HL-60/S4 treated with retinoic acid at 250 ng/mL for 4 days and 3 days (cell line): ENCODE data around the gene CLC.
"Not testable (repeated sequence)": the region's sequence is repeated elsewhere in the genome, so short reads cannot be mapped to it uniquely, and the experiment has no call there.

Experiments
- in situ Hi-C: fragments of 300-500 bp; cut with MboI; formaldehyde crosslinking; loops from 2 replicates; pipeline ENCODE4 v1.7.0; 2022; ENCODE audit warnings: low sequenced_read_pairs

CLC gene

GRCh38 chr19:39731685-39732084, 6.1 kb downstream of the CLC start:
- in situ Hi-C loops = no loop called here

- in situ Hi-C loops = no loop called here
These were observed 8.2 kb downstream of the CLC start for GRCh38 chr19:39729594-39729993.

GRCh38 chr19:39728040-39728439, 9.8 kb downstream of the CLC start:
- in situ Hi-C loops = no loop called here

DNA sequence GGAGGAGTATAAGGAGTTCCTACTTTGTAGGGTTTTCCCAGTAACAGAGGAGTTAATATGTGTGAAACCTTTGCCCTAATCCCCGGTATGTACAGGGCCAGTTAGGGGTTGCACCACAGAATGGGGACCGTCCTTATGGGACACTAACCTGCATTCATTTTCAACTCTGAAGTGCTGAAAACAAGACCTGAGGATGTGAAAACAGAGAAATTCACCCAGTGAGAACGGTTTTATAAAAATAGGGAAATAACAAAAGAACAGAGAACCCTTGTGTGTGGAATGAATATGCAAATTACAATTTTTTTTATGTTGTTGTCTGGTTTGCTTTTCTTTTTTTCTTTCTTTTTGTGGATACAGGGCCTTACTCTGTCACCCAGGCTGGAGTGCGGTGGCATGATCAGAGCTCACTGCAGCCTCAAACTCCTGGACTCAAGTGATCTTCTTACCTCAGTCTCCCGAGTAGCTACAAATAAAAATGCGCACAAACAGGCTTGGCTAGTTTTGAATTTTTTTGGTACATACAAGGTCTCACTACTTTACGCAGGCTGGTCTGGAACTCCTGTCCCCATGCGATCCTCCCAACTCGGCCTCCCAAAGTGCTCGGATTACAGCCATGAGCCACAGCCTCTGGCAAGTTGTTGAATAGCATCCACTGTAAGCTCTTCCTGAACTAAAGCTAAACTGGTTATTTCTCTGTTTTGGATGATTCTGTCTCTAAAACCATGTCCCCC, 10.6 kb downstream of the CLC start:
- in situ Hi-C loops = no loop called here

GRCh38 chr19:39725995-39726394, 11.8 kb downstream of the CLC start:
- in situ Hi-C loops = no loop called here

DNA sequence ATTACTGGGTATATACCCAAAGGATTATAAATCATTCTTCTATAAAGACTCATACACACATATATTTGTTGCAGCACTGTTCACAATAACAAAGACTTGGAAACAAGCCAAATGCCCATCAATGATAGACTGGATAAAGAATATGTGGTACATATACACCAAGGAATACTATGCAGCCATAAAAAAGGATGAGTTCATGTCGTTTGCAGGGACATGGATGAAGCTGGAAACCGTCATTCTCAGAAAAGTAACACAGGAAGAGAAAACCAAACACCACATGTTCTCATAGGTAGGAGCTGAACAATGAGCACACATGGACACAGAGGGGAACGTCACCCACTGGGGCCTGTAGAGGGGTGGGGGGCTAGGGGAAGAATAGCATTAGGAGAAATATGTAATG, 17.7 kb downstream of the CLC start:
- in situ Hi-C loops = not testable (repeated sequence)

- in situ Hi-C loops = no loop called here
These were observed 27.4 kb downstream of the CLC start for GRCh38 chr19:39710333-39710890.

DNA sequence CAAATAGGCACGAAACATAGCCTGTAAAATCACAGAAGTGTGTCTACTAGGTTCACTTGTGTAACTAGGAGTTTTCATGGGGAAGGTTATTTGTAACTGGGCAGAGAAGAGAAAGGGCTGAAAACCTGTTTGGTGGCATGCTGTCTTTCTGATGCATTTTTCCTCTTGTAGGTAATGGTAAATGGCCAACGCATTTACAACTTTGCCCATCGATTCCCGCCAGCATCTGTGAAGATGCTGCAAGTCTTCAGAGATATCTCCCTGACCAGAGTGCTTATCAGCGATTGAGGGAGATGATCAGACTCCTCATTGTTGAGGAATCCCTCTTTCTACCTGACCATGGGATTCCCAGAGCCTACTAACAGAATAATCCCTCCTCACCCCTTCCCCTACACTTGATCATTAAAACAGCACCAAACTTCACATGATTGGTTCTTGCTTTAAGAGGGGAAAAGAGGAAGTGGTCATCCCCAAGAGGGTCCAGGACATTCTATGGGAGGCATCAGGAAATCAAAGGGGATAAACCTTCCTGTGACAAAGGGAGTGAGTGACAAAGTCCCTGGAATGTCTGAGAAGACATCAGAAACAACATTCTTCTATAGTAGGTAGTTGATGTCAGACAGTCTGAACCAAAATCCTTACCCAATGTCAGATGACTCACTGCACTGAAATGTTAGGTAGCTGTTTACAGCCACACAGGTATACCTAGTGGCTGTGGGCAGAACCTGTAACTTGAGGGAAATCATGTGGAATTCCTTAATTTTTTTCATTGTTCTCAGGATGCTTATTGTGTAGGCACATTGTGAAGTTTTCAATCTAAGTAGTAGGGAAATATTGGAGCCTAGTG, 28.6 kb downstream of the CLC start:
- in situ Hi-C loops = no loop called here

- in situ Hi-C loops = no loop called here
These were observed 29.2 kb downstream of the CLC start for GRCh38 chr19:39708594-39708993.

DNA sequence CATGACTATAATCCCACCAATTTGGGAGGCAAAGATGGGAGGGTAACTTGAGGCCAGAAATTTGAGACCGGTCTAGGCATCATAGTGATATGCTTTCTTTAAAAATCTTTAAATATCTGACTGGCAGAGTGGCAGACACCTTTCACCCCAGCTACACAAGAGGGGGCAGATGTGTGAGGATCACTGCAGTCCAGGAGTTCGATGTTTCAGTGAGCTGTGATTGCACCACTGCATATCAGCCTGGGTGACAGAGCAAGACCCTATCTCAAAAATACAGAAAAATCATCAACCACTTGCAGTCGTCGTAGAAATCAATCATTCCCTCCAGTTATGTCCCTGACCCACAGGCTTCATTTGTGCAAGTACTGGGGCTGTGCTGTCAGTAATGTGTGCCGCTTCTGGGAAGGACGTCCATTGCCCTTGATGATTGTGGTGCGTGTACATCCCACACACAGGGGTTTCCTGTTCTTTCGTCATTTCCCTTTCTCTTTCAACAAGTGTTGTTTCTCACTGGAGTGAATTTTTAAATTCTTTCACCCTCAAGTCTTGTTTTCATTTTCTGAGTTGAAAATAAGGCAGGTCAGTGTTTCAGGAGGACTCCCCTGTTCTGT, 32.1 kb downstream of the CLC start:
- in situ Hi-C loops = no loop called here

DNA sequence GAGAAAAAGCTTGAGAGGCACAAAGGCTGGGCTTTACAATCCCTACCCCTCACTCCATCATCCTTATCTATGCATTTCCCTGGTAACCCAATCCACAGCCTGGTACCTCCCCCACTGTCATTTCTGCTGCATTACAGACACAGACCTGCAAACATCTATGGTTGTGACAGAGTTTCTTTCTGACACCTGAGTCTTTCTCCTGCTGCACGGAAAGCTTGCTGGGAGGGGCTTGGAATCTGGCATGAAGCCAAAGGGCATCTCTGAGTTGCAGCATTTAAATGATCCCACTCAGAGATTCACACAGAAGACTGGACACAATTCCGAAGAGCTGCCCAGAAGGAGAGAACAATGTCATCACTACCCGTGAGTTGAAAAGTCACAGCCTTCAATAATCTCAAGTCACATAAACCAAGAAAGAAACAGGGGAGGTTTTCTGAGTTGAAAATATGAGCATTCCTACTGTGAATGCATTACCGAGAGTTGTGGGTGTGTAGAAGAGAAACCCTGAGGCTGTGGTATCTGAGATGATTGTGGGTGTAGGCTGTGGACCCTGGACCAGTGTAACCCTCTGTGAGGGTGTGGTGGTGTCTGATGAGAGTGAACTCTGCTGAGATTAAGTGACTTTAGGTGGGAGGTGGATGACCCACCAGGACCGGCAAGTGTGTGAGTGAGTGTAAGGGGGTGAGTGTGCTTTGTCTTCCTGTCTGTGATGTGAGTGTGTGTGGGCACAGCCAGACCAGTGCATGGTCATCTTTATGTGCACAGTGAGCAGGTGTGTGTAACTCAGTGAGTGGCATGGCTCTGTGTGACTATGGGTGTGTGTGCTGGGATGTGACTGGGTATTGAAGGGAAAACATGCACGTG, 33.4 kb downstream of the CLC start, which contains the start of gene LGALS14:
Gene LGALS14 (plus strand): TSS at position 301 of the 864 bp plus-strand sequence. CDS start 48 bp downstream, at position 349.
- in situ Hi-C loops = no loop called here

- in situ Hi-C loops = no loop called here
These were observed 36.5 kb downstream of the CLC start for GRCh38 chr19:39701291-39701690.

GRCh38 chr19:39698535-39698934, 39.3 kb downstream of the CLC start:
- in situ Hi-C loops = no loop called here

DNA sequence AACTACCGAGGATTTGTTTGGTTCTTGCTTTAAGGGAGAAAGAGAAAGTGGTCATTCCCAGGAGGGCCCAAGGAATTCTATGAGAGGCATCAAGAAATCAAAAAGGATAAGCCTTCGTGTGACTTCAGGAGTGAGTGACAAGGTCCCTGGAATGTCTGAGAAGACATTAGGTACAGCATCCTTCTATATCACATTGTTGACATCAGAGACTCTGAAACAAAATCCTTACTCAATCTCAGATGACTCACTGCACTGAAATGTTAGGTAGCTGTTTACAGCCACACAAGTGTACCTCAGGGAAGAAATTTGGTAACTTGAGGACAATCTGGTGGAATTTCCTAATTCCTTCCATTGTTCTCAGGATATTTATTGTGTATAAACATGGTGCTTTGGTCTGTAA, 41.4 kb downstream of the CLC start:
- in situ Hi-C loops = no loop called here

DNA sequence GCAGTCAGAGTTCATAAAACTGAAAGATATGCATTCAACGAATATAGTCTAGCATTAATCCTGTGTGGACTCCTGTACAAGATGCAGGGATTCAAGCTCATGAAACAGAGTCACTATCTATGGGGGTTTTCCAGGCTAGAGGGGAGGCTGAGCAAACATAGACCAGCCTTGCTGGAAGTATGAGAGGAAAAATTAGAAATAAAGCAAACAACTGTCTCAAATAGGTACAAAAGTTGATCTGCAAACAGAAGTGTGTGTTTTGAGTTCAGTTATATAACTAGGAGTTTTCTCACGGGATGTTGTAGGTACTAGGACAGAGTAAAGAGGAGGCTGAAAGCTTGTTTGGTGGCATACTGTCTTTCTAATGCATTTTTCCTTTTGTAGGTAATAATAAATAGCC, 42.1 kb downstream of the CLC start:
- in situ Hi-C loops = no loop called here

- in situ Hi-C loops = no loop called here
These were observed 45.0 kb downstream of the CLC start for GRCh38 chr19:39692822-39693221.

DNA sequence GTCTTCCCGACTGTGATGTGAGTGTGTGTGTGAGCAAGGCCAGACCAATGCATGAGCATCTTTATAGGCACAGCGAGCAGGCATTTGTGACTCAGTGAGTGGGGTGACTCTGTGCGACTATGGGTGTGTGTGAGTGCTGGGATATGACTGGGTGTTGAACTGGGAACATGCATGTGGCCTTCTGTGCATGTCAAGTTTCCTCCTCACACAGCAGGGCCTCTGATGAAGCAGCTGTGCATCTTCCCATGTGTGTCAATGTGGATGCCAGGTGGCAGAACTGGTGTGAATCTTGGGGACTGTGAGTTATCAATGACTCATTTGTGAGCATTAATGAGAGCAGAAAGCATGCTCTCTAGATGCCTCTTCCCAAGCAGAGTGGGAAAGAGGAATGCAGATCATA, 45.7 kb downstream of the CLC start:
- in situ Hi-C loops = no loop called here

DNA sequence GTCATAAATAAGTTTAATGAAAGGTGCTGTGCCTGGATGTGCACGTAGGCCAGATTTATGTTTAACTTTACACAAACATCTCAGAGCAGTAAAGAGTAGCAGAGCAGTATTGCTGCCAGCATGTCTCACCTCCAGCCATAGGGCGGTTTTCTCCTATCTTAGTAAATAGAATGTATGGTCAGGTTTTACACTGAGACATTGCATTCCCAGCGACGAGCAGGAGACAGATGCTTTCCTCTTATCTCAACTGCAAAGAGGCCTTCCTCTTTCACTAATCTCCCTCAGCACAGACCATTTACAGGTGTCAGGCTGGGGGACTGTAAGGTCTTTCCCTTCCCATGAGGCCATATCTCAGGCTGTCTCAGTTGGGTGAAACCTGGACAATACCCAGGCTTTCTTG, 49.2 kb downstream of the CLC start:
- in situ Hi-C loops = not testable (repeated sequence)

DNA sequence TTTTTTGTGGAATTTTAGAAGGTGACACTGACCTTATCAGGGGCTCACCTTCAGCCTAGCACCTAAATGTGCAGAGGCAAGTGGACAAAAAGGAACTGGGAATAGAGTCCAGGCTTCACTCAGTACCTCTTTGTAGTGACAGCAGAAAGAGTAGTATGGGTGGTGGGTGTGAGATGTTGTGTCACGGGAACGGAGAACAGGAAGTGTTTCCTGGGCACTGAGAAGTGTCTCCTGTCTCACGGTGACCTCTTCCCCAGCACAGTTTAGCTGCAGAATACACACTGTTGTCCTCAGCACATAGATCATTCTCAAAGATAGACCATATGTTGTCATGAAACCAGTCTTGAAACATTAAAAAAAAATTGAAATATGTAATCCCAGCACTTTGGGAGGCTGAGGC, 51.1 kb downstream of the CLC start:
- in situ Hi-C loops = no loop called here

DNA sequence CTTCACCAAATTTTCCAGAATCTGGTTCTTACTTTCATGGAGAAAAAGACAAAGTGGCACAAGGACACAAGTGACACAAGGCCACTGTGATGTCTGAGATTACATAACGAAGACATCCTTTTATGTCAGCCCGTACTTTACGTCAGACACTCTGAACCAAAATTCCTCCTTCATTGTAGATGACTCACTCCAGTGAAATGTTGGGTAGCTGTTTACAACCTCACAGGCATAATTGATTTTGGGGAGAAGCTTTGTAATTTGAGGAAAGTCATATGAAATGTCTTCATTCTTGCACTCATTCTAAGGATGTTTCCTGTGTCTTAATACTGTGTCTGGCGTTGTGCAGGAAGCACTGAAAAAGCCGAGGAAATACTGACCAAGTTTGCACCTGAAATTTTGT, 53.6 kb downstream of the CLC start:
- in situ Hi-C loops = no loop called here

- in situ Hi-C loops = no loop called here
These were observed 56.4 kb downstream of the CLC start for GRCh38 chr19:39681416-39681815.
